ENCODE results near the gene HDC. TPM values are rescaled to one million over a fixed set of nuclear protein-coding genes. Genes with fewer than 3 reads are reported as not detected.

HDC gene
- total and polyA plus RNA-seq, 2 of the 13 experiments (the other 11 are each of a cell fraction or from before 2014, with no cell fraction given) = not detected

- TF ChIP-seq GABPA (IDR thresholded peaks at IDR 0.05; ENCODE audit: low read depth, low read length) (no peak), GABPA (CRISPR knock-in tag; IDR thresholded peaks at IDR 0.05; ENCODE audit: low read depth) (no peak), HOXA3 (CRISPR knock-in tag; IDR thresholded peaks at IDR 0.05) (no peak), SUZ12 (IDR thresholded peaks at IDR 0.05; ENCODE audit: low read depth, low read length) (no peak)
- TF ChIP-seq, protein P1, sequence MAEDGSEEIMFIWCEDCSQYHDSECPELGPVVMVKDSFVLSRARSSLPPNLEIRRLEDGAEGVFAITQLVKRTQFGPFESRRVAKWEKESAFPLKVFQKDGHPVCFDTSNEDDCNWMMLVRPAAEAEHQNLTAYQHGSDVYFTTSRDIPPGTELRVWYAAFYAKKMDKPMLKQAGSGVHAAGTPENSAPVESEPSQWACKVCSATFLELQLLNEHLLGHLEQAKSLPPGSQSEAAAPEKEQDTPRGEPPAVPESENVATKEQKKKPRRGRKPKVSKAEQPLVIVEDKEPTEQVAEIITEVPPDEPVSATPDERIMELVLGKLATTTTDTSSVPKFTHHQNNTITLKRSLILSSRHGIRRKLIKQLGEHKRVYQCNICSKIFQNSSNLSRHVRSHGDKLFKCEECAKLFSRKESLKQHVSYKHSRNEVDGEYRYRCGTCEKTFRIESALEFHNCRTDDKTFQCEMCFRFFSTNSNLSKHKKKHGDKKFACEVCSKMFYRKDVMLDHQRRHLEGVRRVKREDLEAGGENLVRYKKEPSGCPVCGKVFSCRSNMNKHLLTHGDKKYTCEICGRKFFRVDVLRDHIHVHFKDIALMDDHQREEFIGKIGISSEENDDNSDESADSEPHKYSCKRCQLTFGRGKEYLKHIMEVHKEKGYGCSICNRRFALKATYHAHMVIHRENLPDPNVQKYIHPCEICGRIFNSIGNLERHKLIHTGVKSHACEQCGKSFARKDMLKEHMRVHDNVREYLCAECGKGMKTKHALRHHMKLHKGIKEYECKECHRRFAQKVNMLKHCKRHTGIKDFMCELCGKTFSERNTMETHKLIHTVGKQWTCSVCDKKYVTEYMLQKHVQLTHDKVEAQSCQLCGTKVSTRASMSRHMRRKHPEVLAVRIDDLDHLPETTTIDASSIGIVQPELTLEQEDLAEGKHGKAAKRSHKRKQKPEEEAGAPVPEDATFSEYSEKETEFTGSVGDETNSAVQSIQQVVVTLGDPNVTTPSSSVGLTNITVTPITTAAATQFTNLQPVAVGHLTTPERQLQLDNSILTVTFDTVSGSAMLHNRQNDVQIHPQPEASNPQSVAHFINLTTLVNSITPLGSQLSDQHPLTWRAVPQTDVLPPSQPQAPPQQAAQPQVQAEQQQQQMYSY (CRISPR knock-in tag; IDR thresholded peaks at IDR 0.05) = no peak
Observed at GRCh38 chr15:50250760-50251394, 14.6 kb downstream of the HDC start (continued).

DNA sequence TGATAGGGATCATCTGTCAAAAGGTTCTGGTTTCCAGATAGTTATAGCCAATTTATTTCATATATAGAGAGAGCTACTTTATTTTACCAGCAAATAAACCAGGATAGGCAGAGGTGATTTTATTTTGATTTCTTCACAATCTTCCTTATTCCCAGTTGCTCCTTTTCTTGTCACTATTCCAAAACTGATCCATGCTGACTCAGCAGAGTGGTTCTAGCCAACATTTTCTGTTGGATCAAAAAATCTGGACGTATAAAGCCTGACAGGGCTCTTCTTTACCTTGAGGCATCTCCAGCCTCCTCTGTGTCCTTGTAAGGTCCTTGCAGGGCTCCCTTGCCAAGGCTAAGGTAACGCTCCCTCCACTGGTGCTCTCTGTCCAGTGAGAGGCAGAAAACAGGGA, 15.8 kb downstream of the HDC start:
- peaks cover 48% of the 10 kb centered on the region for H3K4me1 ChIP-seq (ENCODE audit: insufficient read depth, low read length)
- TF ChIP-seq TIGD3 (CRISPR knock-in tag; IDR thresholded peaks at IDR 0.05; ENCODE audit: borderline replicate concordance) = no peak
- peak; percentile 87 to 96 for TF ChIP-seq MAFK (conservative IDR thresholded peaks at IDR 0.05 in 1 of 2, IDR thresholded peaks at IDR 0.05 in 1 of 2; ENCODE audit: low read length in 2 of 2)
- no peak for TF ChIP-seq ZNF792 (CRISPR knock-in tag; IDR thresholded peaks at IDR 0.05)
- TF ChIP-seq PRPF4 (IDR thresholded peaks at IDR 0.05; ENCODE audit: low read depth, low read length, poor library complexity, severe bottlenecking) = no peak
- no peak for TF ChIP-seq SMYD3 (CRISPR knock-in tag; IDR thresholded peaks at IDR 0.05)
- no peak for TF ChIP-seq GTF3A (CRISPR knock-in tag; conservative IDR thresholded peaks at IDR 0.05)
- TF ChIP-seq HOXA3 (CRISPR knock-in tag; IDR thresholded peaks at IDR 0.05) = no peak
- TF ChIP-seq, protein P2, sequence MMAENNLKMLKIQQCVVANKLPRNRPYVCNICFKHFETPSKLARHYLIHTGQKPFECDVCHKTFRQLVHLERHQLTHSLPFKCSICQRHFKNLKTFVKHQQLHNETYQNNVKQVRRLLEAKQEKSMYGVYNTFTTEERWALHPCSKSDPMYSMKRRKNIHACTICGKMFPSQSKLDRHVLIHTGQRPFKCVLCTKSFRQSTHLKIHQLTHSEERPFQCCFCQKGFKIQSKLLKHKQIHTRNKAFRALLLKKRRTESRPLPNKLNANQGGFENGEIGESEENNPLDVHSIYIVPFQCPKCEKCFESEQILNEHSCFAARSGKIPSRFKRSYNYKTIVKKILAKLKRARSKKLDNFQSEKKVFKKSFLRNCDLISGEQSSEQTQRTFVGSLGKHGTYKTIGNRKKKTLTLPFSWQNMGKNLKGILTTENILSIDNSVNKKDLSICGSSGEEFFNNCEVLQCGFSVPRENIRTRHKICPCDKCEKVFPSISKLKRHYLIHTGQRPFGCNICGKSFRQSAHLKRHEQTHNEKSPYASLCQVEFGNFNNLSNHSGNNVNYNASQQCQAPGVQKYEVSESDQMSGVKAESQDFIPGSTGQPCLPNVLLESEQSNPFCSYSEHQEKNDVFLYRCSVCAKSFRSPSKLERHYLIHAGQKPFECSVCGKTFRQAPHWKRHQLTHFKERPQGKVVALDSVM (CRISPR knock-in tag; IDR thresholded peaks at IDR 0.05) = no peak
- TF ChIP-seq PCBP1 (IDR thresholded peaks at IDR 0.05; ENCODE audit: borderline replicate concordance, low read depth, low read length) = no peak
- peak; percentile 91 for TF ChIP-seq MAFF (IDR thresholded peaks at IDR 0.05; ENCODE audit: low read depth, low read length)
- TF ChIP-seq KAT7 (CRISPR knock-in tag; IDR thresholded peaks at IDR 0.05; ENCODE audit: borderline replicate concordance) = no peak
- no peak for TF ChIP-seq RXRA (CRISPR knock-in tag; IDR thresholded peaks at IDR 0.05)
- TF ChIP-seq ZNF230 (CRISPR knock-in tag; IDR thresholded peaks at IDR 0.05) = no peak

More for the DNA sequence above, 15.8 kb downstream of the HDC start:
- Histone ChIP-seq H3K79me2 (ENCODE audit: insufficient read depth, low read length) (no peaks in the 10 kb centered on the region), H3K27ac (ENCODE audit: extremely low read length, insufficient read depth, low read length) (no peak overlapping the region), H2AFZ (ENCODE audit: low read length) (no peak overlapping the region), H3K27me3 (ENCODE audit: control insufficient read depth in 1 of 2, insufficient read depth in 2 of 2, low read length in 2 of 2) (no peaks in the 10 kb centered on the region), H3K4me3 (replicated peaks in 1 of 3; ENCODE audit: insufficient read depth in 1 of 3, low read depth in 2 of 3, low read length in 3 of 3) (no peak overlapping the region), H3K4me2 (ENCODE audit: low read depth, low read length) (no peak overlapping the region), H3K9me3 (ENCODE audit: low read length) (no peaks in the 10 kb centered on the region), H4K20me1 (ENCODE audit: insufficient read depth, low read length) (no peaks in the 10 kb centered on the region), H3K9ac (ENCODE audit: insufficient read depth, low read depth, low read length) (no peak overlapping the region), H3K36me3 (replicated peaks in 1 of 2; ENCODE audit: control insufficient read depth in 1 of 2, insufficient read depth in 2 of 2, low read length in 2 of 2) (no peaks in the 10 kb centered on the region)
- intact Hi-C loops (cut with micrococcal nuclease; ENCODE audit: unreplicated experiment) = no loop called here
- ChIA-PET CTCF (ENCODE audit: low intra/inter-chr PET ratio, low total read pairs) (no interaction called here), POLR2A (no interaction called here)
- in situ Hi-C loops (cut with HindIII; ENCODE audit: extremely low pct_ligation_motif_present, low pct_unique_long_range_greater_than_20kb) = no loop called here
- DNase-seq (ENCODE audit: low spot score) (no peak), FAIRE-seq (no peak), ATAC-seq (no peak)
- WGBS (ENCODE audit: low lambda C conversion rate) = 55% methylated on average over 2 of the region's 2 CpGs
- no TSS peak for BruUV-seq (replicated peaks)
